ENCODE results near the gene PANK4.

PANK4 gene

DNA sequence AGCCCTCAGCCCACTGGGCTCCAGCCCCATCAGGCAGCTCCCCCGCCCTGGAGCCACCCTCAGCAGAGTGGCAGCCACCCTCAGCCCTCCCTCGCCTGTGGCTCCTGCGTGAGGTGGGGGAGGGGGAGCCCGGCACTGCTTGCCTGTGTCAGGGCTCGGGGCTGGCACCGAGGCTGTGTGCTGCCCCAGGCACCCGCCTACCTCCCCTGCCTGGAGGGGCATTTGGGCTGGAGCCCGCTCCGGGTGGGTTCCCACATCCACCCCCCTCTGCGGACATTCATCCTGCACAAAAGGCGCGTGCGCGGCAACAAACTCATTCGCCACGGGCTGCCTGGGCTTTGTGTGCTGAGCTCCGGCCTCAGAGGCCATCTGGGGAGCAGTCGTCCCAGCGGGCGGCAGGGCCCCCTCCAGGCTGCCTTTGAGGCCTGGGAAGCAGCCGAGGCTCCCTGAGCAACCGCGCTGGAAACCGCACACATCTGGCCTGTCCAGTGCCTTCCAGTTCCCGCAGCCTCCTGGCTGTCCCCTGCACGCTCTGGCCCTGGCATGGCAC, 17.2 kb upstream of the PANK4 start:
- Histone ChIP-seq H3K4me1 (peaks cover 8% of the 10 kb centered on the region), H2AFZ (peak overlapping the region; percentile 56), H3K9me3 (ENCODE audit: control insufficient read depth, low read length) (no peaks in the 10 kb centered on the region), H3K4me2 (ENCODE audit: low read length) (no peak overlapping the region), H3K36me3 (ENCODE audit: control insufficient read depth, insufficient read depth, low read length) (no peaks in the 10 kb centered on the region), H3K27me3 (ENCODE audit: control insufficient read depth, insufficient read depth, low read length) (no peaks in the 10 kb centered on the region), H3K9ac (no peak overlapping the region), H3K79me2 (no peaks in the 10 kb centered on the region), H3K4me3 (ENCODE audit: low read depth, low read length) (no peak overlapping the region), H3K27ac (no peak overlapping the region)
- no peak for TF ChIP-seq CTCF (IDR thresholded peaks at IDR 0.05)

DNA sequence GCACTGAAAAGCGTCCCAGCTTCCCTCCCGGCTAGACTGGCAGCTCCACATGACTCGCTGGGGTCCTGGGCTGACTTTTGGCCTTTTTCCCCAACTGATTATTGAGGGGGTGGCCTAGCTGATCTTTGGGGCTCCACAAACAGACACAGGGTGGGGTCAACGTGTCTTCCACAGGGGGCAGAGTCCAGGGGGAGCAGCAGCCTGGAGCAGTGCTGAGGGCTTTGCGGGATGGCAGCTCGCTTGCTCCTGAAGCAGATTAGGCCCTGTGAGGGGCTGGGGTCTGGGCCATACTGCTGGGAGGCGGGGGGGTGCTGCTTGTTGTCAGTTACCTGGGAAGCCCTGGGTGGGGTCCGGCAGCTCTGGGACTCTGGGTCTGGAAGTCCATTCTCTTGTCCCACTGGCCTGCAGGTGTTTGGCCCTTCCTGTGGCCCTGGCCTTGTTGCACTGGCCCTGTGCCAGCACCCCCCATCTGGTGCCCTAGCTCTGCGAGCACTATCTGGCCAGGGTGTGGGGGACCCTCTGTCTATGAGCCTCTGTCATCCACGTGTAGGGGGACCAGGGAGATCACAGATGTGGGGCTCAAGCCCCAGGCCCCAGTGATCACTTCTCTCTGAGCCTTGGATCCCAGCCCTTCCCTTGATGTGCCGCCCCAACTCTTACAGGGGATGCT, 16.0 kb upstream of the PANK4 start:
- Histone ChIP-seq H3K4me2 (ENCODE audit: low read length) (no peak overlapping the region), H3K27ac (no peak overlapping the region), H2AFZ (no peak overlapping the region), H3K27me3 (ENCODE audit: control insufficient read depth, insufficient read depth, low read length) (no peaks in the 10 kb centered on the region), H3K36me3 (ENCODE audit: control insufficient read depth, insufficient read depth, low read length) (no peaks in the 10 kb centered on the region), H3K4me3 (ENCODE audit: low read depth, low read length) (no peak overlapping the region), H3K9me3 (ENCODE audit: control insufficient read depth, low read length) (no peaks in the 10 kb centered on the region), H3K9ac (no peak overlapping the region), H3K79me2 (no peaks in the 10 kb centered on the region), H3K4me1 (peaks cover 5% of the 10 kb centered on the region)
- TF ChIP-seq CTCF (IDR thresholded peaks at IDR 0.05) = no peak

GRCh38 chr1:2541619-2542245, 15.3 kb upstream of the PANK4 start:
- Histone ChIP-seq H3K4me1 (peaks cover 5% of the 10 kb centered on the region), H3K79me2 (no peaks in the 10 kb centered on the region), H3K4me2 (ENCODE audit: low read length) (no peak overlapping the region), H2AFZ (no peak overlapping the region), H3K9me3 (ENCODE audit: control insufficient read depth, low read length) (no peaks in the 10 kb centered on the region), H3K27me3 (ENCODE audit: control insufficient read depth, insufficient read depth, low read length) (no peaks in the 10 kb centered on the region), H3K4me3 (ENCODE audit: low read depth, low read length) (no peak overlapping the region), H3K27ac (no peak overlapping the region), H3K9ac (no peak overlapping the region), H3K36me3 (ENCODE audit: control insufficient read depth, insufficient read depth, low read length) (no peaks in the 10 kb centered on the region)
- no peak for TF ChIP-seq CTCF (IDR thresholded peaks at IDR 0.05)

DNA sequence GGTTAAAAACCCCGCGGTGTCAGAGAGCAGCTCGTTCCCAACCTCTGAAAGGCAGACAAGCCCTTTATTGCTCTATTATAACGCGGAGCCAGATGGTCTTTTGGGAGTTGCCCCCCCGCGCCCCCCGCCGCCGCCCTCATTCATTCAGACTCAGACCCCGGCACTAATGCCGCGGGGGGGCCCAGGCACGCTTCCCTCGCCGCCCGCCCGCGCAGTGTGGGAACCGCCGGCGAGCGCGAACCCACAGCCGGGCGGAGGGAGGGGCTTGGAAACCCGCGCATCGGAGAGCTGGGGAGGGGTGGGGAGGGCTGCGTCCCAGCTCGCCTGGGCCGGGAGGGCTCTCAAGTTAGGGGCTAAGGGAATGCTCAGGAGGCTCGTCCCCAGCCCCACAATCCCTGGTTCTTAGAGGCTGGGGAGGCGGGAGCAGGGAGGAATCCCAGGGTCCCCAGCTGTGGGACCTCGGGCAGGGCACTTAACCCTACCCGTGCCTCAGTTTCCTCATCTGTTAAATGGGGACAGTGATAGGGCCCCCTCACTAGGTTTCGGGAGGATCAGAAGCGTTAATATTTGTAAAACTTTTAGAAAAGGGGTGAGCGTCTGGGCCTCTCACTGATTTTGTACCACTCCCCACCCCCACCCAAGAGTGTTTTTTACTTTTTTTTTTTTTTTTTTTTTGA, 14.6 kb upstream of the PANK4 start:
- Histone ChIP-seq H3K9me3 (ENCODE audit: control insufficient read depth, low read length) (no peaks in the 10 kb centered on the region), H3K9ac (no peak overlapping the region), H3K4me3 (ENCODE audit: low read depth, low read length) (no peak overlapping the region), H2AFZ (no peak overlapping the region), H3K27me3 (ENCODE audit: control insufficient read depth, insufficient read depth, low read length) (no peaks in the 10 kb centered on the region), H3K4me1 (peaks cover 5% of the 10 kb centered on the region), H3K36me3 (ENCODE audit: control insufficient read depth, insufficient read depth, low read length) (no peaks in the 10 kb centered on the region), H3K27ac (no peak overlapping the region), H3K79me2 (no peaks in the 10 kb centered on the region), H3K4me2 (ENCODE audit: low read length) (no peak overlapping the region)
- no peak for TF ChIP-seq CTCF (IDR thresholded peaks at IDR 0.05)
